Loucy (cell line): ENCODE results near the gene STOML2.
A peak's percentile ranks its signal among the peaks of the same experiment; 100 is the strongest.

Source experiments
- H2AFZ ChIP-seq: fragments of 200-600 bp; sonication (generic); 2 replicates; pipeline ENCODE4 v1.6.0; 2016; ENCODE audit warnings: antibody characterized with exemption, mild to moderate bottlenecking, low read length, moderate library complexity
- H3F3A ChIP-seq: fragments of 200-600 bp; 2 replicates; pipeline ENCODE4 v1.6.0; 2016; ENCODE audit warnings: antibody characterized with exemption, low read depth, mild to moderate bottlenecking
- H3K27me3 ChIP-seq: fragments of 200-600 bp; sonication (generic); 2 replicates; pipeline ENCODE4 v1.6.1; 2014; ENCODE audit warnings: low read length, mild to moderate bottlenecking; ENCODE audit not compliant: insufficient read depth, poor library complexity, severe bottlenecking
- H3K36me3 ChIP-seq: fragments of 200-600 bp; sonication (generic); 2 replicates; pipeline ENCODE4 v1.6.1; 2016; ENCODE audit warnings: low read length; ENCODE audit not compliant: insufficient read depth
- H3K4me1 ChIP-seq: fragments of 200-600 bp; sonication (generic); 2 replicates; pipeline ENCODE4 v1.5.1; 2014; ENCODE audit warnings: low read length, mild to moderate bottlenecking; ENCODE audit not compliant: insufficient read depth, poor library complexity, severe bottlenecking
- H3K4me2 ChIP-seq: fragments of 200-600 bp; sonication (generic); 2 replicates; pipeline ENCODE4 v1.6.0; 2014; ENCODE audit warnings: antibody characterized with exemption, low read length, low read depth, mild to moderate bottlenecking; ENCODE audit not compliant: poor library complexity, severe bottlenecking
- H3K4me3 ChIP-seq: fragments of 200-600 bp; sonication (generic); 2 replicates; pipeline ENCODE4 v1.5.1; 2014; ENCODE audit warnings: low read length, mild to moderate bottlenecking, mixed read lengths; ENCODE audit not compliant: poor library complexity, severe bottlenecking
- H3K79me2 ChIP-seq: fragments of 200-600 bp; sonication (generic); 2 replicates; pipeline ENCODE4 v1.6.1; 2014; ENCODE audit warnings: low read length; ENCODE audit not compliant: insufficient read depth
- H3K9ac ChIP-seq: fragments of 200-600 bp; sonication (generic); 2 replicates; pipeline ENCODE4 v1.6.0; 2014; ENCODE audit warnings: mild to moderate bottlenecking, low read depth, low read length, moderate library complexity; ENCODE audit not compliant: poor library complexity, severe bottlenecking
- H3K9me2 ChIP-seq: fragments of 200-600 bp; sonication (generic); replicated peaks from 2 replicates; pipeline ENCODE4 v1.6.1; 2016; ENCODE audit warnings: low read depth, low read length, mixed read lengths
- H3K9me3 ChIP-seq: fragments of 200-600 bp; sonication (generic); 2 replicates; pipeline ENCODE4 v1.6.1; 2014; ENCODE audit warnings: mild to moderate bottlenecking, antibody characterized with exemption, low read length, low read depth; ENCODE audit not compliant: insufficient read depth
- H4K20me1 ChIP-seq: fragments of 200-600 bp; sonication (generic); 2 replicates; pipeline ENCODE4 v1.6.0; 2014; ENCODE audit warnings: antibody characterized with exemption, low read length, mild to moderate bottlenecking; ENCODE audit not compliant: insufficient read depth, poor library complexity, severe bottlenecking
- CTCF ChIP-seq: fragments of 200-600 bp; sonication (generic); conservative IDR thresholded peaks from 2 replicates; pipeline ENCODE4 v1.5.1; 2014; ENCODE audit warnings: mild to moderate bottlenecking, antibody characterized with exemption, low read length
- EZH2phosphoT487 ChIP-seq: fragments of 200-600 bp; IDR thresholded peaks from 2 replicates; pipeline ENCODE4 v1.6.1; 2018; ENCODE audit warnings: antibody characterized with exemption, mild to moderate bottlenecking, moderate library complexity, borderline replicate concordance

The STOML2 gene

GRCh38 chr9:35110327-35110761 lies 7.4 kb upstream of the STOML2 start:
- H3F3A ChIP-seq = 0 out of 2 replicates have a peak, but pooled peaks cover 3% of the 10 kb centered on the region
- H3K4me3 ChIP-seq = peak overlapping the region; percentile 90
- peaks cover 40% of the 10 kb centered on the region for H3K4me1 ChIP-seq
- peak overlapping the region; percentile 71 for H3K9ac ChIP-seq
- H2AFZ ChIP-seq = no peak overlapping the region
- H3K9me3 ChIP-seq = no peaks in the 10 kb centered on the region
- peak overlapping the region; percentile 97 for H3K4me2 ChIP-seq
- peaks cover 12% of the 10 kb centered on the region; the same call in 1 of the 2 replicates for H3K36me3 ChIP-seq
- no peaks in the 10 kb centered on the region for H3K27me3 ChIP-seq
- H3K9me2 ChIP-seq = no peaks in the 10 kb centered on the region
- H4K20me1 ChIP-seq = peaks cover 4% of the 10 kb centered on the region
- TF ChIP-seq CTCF (no peak), EZH2phosphoT487 (no peak)
- peaks cover 8% of the 10 kb centered on the region; the same call in 1 of the 2 replicates for H3K79me2 ChIP-seq

GRCh38 chr9:35108946-35109575 lies 6.1 kb upstream of the STOML2 start:
- no peak overlapping the region for H3K9ac ChIP-seq
- H3K4me2 ChIP-seq = no peak overlapping the region
- TF ChIP-seq CTCF (no peak), EZH2phosphoT487 (no peak)

GRCh38 chr9:35108461-35108860 lies 5.5 kb upstream of the STOML2 start:
- Histone ChIP-seq H3K27me3 (no peaks in the 10 kb centered on the region), H4K20me1 (peaks cover 4% of the 10 kb centered on the region), H3K4me2 (no peak overlapping the region), H2AFZ (no peak overlapping the region), H3K9ac (no peak overlapping the region), H3K9me3 (no peaks in the 10 kb centered on the region), H3K4me3 (no peak overlapping the region), H3K36me3 (peaks cover 12% of the 10 kb centered on the region; the same call in 1 of the 2 replicates), H3F3A (no peaks in the 10 kb centered on the region), H3K79me2 (peaks cover 4% of the 10 kb centered on the region; the same call in 1 of the 2 replicates), H3K4me1 (peaks cover 29% of the 10 kb centered on the region), H3K9me2 (no peaks in the 10 kb centered on the region)
- TF ChIP-seq EZH2phosphoT487 (no peak), CTCF (no peak)

More at GRCh38 chr9:35108946-35109575, 6.1 kb upstream of the STOML2 start:
- H3K79me2 ChIP-seq = peaks cover 4% of the 10 kb centered on the region; the same call in 1 of the 2 replicates
- H3K9me2 ChIP-seq = no peaks in the 10 kb centered on the region
- H3K4me1 ChIP-seq = peaks cover 30% of the 10 kb centered on the region
- H3K4me3 ChIP-seq = no peak overlapping the region
- no peaks in the 10 kb centered on the region for H3K27me3 ChIP-seq
- no peak overlapping the region for H2AFZ ChIP-seq
- H3K36me3 ChIP-seq = peaks cover 12% of the 10 kb centered on the region; the same call in 1 of the 2 replicates
- peaks cover 4% of the 10 kb centered on the region for H4K20me1 ChIP-seq
- H3F3A ChIP-seq = 0 out of 2 replicates have a peak, but pooled peaks cover 3% of the 10 kb centered on the region
- no peaks in the 10 kb centered on the region for H3K9me3 ChIP-seq
